Activated B cell treated with CpG ODN at 0.5 μM for 24 hours (primary cell): Measurements from ENCODE around the gene ZDHHC14. TPM values are rescaled to one million over a fixed set of nuclear protein-coding genes. Genes with fewer than 3 reads are reported as not detected.
A peak's percentile ranks its signal among the peaks of the same experiment; 100 is the strongest.
"Not testable (repeated sequence)": the region's sequence is repeated elsewhere in the genome, so short reads cannot be mapped to it uniquely, and the experiment has no call there.

Experiments used
- ATAC-seq: fragments of 200-7000 bp; cut with Tn5 transposase; one replicate; pipeline ENCODE4 v1.10.0; 2021; ENCODE audit warnings: low read depth, mild to moderate bottlenecking, moderate library complexity
- CTCF ChIA-PET: fragments of 350-600 bp; sonication (Branson Sonifier 250); formaldehyde crosslinking; loops from one replicate; lab custom pipeline; 2021; ENCODE audit warnings: antibody characterized with exemption; lab: Charles Lee
- POLR2A ChIA-PET: fragments of 350-600 bp; sonication (Branson Sonifier 250); formaldehyde crosslinking; loops from one replicate; lab custom pipeline; 2021; ENCODE audit warnings: antibody characterized with exemption; lab: Charles Lee
- DNase-seq: peaks from one replicate; pipeline ENCODE4 v3.0.0; 2022
- H3K27ac Mint-ChIP-seq: one replicate; pipeline ENCODE4 v1.8.0; 2020; ENCODE audit warnings: mixed read lengths
- H3K27me3 Mint-ChIP-seq: one replicate; pipeline ENCODE4 v1.8.0; 2021; ENCODE audit warnings: mixed read lengths
- H3K36me3 Mint-ChIP-seq: one replicate; pipeline ENCODE4 v1.8.0; 2021; ENCODE audit warnings: low read depth, mixed read lengths
- H3K4me1 Mint-ChIP-seq: one replicate; pipeline ENCODE4 v1.8.0; 2021; ENCODE audit warnings: mixed read lengths
- H3K4me3 Mint-ChIP-seq: one replicate; pipeline ENCODE4 v1.8.0; 2020; ENCODE audit warnings: mild to moderate bottlenecking, mixed read lengths
- H3K9me3 Mint-ChIP-seq: one replicate; pipeline ENCODE4 v1.8.0; 2020; ENCODE audit warnings: mixed read lengths
- CTCF ChIP-seq: fragments of 200-600 bp; IDR thresholded peaks from one replicate; pipeline ENCODE4 v1.8.0; 2022; ENCODE audit warnings: antibody characterized with exemption, mild to moderate bottlenecking
- intact Hi-C: fragments of 100-400 bp; cut with micrococcal nuclease; formaldehyde crosslinking; loops from one replicate; pipeline ENCODE4 v1.15.1; 2024
- total RNA-seq: library from RNA; stranded (reverse); gene quantifications from 2 replicates; pipeline ENCODE4 v1.2.3, GENCODE V29; 2022

ZDHHC14 gene
- total RNA-seq, 1 donor from 2014 or later, result 25.3 TPM

- no peaks in the 10 kb centered on the region for H3K27me3 Mint-ChIP-seq
- no peak for TF ChIP-seq CTCF
- intact Hi-C loops, result loop anchor here (1.0 kb wide), 1 partner anchor 8 kb away; no protein-coding TSS in a partner anchor
- ATAC-seq (no peak), DNase-seq (no peak)
- H3K9me3 Mint-ChIP-seq, result no peaks in the 10 kb centered on the region
- no peaks in the 10 kb centered on the region for H3K36me3 Mint-ChIP-seq
- peak overlapping the region; percentile 20 for H3K4me3 Mint-ChIP-seq
- CTCF ChIA-PET, result no interaction called here
- peaks cover 88% of the 10 kb centered on the region for H3K4me1 Mint-ChIP-seq
- peak overlapping the region; percentile 94 for H3K27ac Mint-ChIP-seq
- POLR2A ChIA-PET, result interaction anchor here (0.8 to 2.8 kb wide), 3 partner anchors 10 to 115 kb away, joined by 3 to 14 read pairs (median 3); no protein-coding TSS in a partner anchor
Measured at GRCh38 chr6:157558487-157559200, 177.7 kb downstream of the ZDHHC14 start.

- no peak for DNase-seq
- Mint-ChIP-seq H3K36me3 (no peaks in the 10 kb centered on the region), H3K27ac (peak overlapping the region; percentile 66), H3K27me3 (no peaks in the 10 kb centered on the region), H3K9me3 (no peaks in the 10 kb centered on the region), H3K4me1 (peaks cover 92% of the 10 kb centered on the region), H3K4me3 (peak overlapping the region; percentile 20)
- ChIA-PET POLR2A (interaction anchor here (0.8 to 1.0 kb wide), 2 partner anchors 10 to 116 kb away, joined by 3 read pairs; no protein-coding TSS in a partner anchor), CTCF (interaction anchor here (0.7 kb wide), 1 partner anchor 244 kb away, joined by 4 read pairs; no protein-coding TSS in a partner anchor)
- TF ChIP-seq CTCF, result no peak
- ATAC-seq, result no peak
- intact Hi-C loops, result no loop called here
Measured at GRCh38 chr6:157559201-157559756, 178.3 kb downstream of the ZDHHC14 start.

- H3K27me3 Mint-ChIP-seq, H3K4me3 Mint-ChIP-seq, ATAC-seq, H3K9me3 Mint-ChIP-seq, H3K36me3 Mint-ChIP-seq, DNase-seq: not testable (repeated sequence)
- H3K27ac Mint-ChIP-seq, result peak overlapping the region; percentile 3
- ChIA-PET CTCF (interaction anchor here (0.7 kb wide), 1 partner anchor 245 kb away, joined by 4 read pairs; no protein-coding TSS in a partner anchor), POLR2A (interaction anchor here (2.7 to 3.6 kb wide), 2 partner anchors 98 to 236 kb away, joined by 16 to 34 read pairs; partner anchors contain the start of gene TMEM242)
- intact Hi-C loops, result loop anchor here (2.0 to 5.0 kb wide), 3 partner anchors 55 to 202 kb away; no protein-coding TSS in a partner anchor
- peaks cover 97% of the 10 kb centered on the region for H3K4me1 Mint-ChIP-seq
Measured at GRCh38 chr6:157560063-157560462, 179.1 kb downstream of the ZDHHC14 start.

DNA sequence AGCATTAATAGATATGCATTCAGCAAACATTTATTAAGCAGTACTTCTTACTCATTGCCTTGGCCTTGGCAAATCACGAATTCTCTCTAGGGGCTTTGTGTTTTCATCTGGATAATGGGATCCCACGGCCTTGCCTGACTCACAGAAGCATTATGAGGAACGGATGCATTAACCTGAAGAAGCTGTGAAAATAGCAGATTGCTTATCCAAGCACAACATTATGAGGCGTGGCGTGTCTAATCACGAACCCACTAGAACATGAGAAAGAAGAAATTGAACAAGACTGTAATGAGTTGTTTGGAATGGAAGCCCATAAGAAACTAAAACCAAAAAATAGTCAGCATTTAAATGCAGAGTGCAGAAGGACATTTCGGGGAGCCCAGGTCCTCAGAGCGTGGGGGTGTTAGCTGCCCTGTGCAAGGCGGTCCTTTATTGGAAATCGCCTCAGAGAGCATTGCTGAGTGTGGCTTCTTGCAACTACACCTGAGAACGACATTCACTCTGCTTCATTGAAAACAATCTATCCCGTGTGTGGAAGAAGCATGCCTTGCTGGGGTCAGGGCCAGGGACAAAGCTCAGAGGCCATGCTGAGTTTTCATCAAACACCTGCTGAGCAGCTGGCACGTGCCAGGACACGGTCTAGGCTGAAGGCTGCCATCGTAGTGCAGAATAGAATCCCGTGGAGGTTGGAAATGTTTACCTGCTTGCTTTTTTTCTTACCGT lies 179.9 kb downstream of the ZDHHC14 start:
- CTCF ChIA-PET, result interaction anchor here (1.3 kb wide), 1 partner anchor 97 kb away, joined by 3 read pairs; no protein-coding TSS in a partner anchor
- H3K4me3 Mint-ChIP-seq, result peak overlapping the region; percentile 69
- TF ChIP-seq CTCF, result no peak

GRCh38 chr6:157561414-157561790 lies 180.4 kb downstream of the ZDHHC14 start:
- Mint-ChIP-seq H3K4me3 (peak overlapping the region; percentile 69), H3K4me1 (peaks cover 98% of the 10 kb centered on the region), H3K27ac (peak overlapping the region; percentile 85), H3K36me3 (no peaks in the 10 kb centered on the region), H3K9me3 (no peaks in the 10 kb centered on the region), H3K27me3 (no peaks in the 10 kb centered on the region)
- ChIA-PET CTCF (interaction anchor here (1.0 to 1.8 kb wide), 4 partner anchors 38 to 105 kb away, joined by 3 to 8 read pairs (median 4); no protein-coding TSS in a partner anchor), POLR2A (interaction anchor here (0.6 to 3.6 kb wide), 15 partner anchors 9 to 247 kb away, joined by 3 to 34 read pairs (median 10); partner anchors contain the start of genes TMEM242 and ZDHHC14)
- intact Hi-C loops, result loop anchor here (1.0 to 5.0 kb wide), 5 partner anchors 36 to 201 kb away; no protein-coding TSS in a partner anchor
- TF ChIP-seq CTCF, result no peak
- DNase-seq (no peak), ATAC-seq (peak; percentile 6)

More for the DNA sequence above, 179.9 kb downstream of the ZDHHC14 start:
- ATAC-seq (peak; percentile 7), DNase-seq (no peak)
- Mint-ChIP-seq H3K27me3 (no peaks in the 10 kb centered on the region), H3K4me1 (peaks cover 98% of the 10 kb centered on the region), H3K9me3 (no peaks in the 10 kb centered on the region), H3K36me3 (no peaks in the 10 kb centered on the region), H3K27ac (peak overlapping the region; percentile 85)
- POLR2A ChIA-PET, result interaction anchor here (0.6 to 3.6 kb wide), 9 partner anchors 10 to 262 kb away, joined by 3 to 34 read pairs (median 10); partner anchors contain the start of gene TMEM242
- intact Hi-C loops, result loop anchor here (1.0 to 5.0 kb wide), 5 partner anchors 36 to 201 kb away; no protein-coding TSS in a partner anchor
